NCI-H2081 treated with DMSO at 0.1 percent for 48 hours (cell line): ENCODE measurements around the gene FN3K.

ENCODE experiments used
- DNase-seq: peaks from one replicate; lab custom pipeline; 2025; lab: John Stamatoyannopoulos, UW

Gene FN3K

GRCh38 chr17:82734987-82735866, at the start of gene FN3K:
Gene FN3K (plus strand): TSS chr17:82735615. CDS start chr17:82735637, 22 bp downstream.
- DNase-seq = no peak

DNA sequence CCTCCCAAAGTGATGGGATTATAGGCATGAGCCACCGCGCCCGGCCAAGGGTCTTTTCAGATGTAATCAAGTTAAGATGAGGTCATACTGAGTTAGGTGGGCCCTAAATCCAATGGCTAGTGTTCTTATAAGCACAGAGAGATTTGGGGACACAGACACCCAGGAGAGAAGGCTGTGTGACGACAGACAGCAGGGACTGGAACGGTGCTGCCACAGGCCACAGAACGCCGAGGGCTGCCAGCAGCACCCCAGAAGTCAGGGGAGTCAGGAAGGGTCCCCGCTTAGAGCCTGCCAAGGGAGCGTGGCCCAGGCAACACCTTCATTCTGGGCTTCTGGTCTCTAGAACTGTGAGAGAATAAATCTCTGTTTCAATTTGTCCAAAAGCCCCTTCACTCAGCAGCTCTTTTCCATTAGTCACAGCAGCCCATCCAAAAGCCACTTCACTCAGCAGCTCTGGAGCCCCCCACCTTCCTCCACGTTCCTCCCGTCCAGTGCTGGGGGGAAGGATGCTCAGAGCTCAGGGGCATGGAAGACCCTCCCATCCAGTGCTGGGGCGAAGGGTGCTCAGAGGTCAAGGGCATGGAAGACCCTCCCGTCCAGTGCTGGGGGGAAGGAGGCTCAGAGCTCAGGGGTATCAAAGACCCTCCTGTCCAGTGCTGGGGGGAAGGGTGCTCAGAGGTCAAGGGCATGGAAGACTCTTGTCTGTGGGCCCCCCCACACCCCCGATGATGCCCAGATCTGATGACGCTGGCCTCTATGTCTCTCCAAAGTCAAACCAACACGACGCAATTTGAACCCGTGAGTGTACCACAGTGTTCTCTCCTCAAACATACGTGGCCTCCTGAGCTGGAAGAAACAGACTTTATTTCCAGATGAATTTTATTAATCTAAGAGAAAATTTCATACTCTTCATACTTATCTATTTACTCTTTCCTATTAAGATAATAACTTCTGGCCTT, 48.8 kb upstream of the FN3K start:
- DNase-seq = no peak

- no peak for DNase-seq
Measured at GRCh38 chr17:82687375-82687861, 48.0 kb upstream of the FN3K start.

DNA sequence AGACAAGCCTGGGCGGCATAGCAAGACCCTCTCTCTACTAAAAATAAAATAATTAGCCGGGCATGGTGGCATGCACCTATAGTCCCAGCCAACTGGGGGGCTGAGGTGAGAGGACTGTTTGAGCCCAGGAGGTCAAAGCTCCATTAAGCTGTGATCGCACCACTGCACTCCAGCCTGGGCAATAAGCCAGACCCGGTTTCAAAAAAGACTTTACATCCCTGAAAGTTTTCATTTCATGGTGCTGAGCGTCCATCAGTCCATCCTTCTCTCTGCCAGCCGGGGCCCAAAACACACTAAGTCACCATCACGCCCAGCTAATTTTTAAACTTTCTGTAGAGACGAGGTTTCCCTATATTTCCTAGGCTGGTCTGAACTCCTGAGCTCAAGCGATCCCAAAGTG, 47.5 kb upstream of the FN3K start:
- no peak for DNase-seq

- DNase-seq = no peak
Measured at GRCh38 chr17:82689077-82689476, 46.3 kb upstream of the FN3K start.

DNA sequence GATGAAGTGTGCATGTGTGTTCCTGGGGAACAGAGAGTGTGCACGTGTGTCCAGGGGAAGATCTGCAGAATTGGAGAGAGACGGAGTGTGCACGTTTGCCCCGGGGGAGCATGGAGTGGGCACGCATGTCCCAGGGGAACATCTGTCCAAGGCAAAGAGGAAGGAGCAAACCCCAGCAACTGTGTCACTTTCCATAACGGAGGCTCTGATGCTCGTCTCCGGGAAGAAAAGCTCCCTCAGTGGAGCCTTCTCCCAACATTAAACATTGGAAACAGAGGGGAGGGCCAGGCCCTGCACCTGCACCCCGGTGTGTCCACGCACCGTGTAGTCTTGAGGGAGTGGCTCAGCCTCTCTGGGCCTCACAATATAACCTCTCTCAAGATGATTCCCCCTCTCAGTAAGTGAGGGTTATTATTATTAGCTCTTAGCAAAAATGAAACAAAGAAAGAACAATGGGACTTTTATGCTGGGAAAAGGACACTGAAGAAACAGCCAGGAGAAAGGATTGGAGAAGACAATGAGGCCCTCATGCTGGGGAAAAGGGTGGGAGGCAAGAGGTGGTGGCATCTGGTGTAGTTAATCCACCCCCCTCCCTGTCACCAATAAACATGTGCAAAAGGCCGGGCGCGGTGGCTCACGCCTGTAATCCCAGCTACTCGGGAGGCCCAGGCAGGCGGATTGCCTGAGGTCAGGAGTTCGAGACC, 44.5 kb upstream of the FN3K start:
- DNase-seq = no peak

DNA sequence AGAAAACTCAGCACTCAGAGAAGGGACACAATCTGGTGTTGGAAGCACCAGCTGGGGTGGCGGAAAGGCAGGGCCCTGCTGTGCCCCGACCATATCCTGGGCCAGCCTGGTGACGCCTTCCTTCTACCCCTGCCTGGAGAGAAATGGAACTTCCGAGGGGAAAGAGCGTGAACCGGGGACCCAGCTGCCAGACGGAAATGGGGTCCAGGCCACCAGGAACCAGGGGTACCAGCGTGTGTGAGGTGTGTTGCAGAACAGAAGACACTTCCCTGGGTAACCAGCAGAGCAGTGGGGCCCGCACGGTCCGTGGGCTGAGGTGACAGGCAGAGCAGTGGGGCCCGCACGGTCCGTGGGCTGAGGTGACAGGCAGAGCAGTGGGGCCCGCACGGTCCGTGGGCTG, 43.7 kb upstream of the FN3K start:
- no peak for DNase-seq

- DNase-seq = no peak
Measured at GRCh38 chr17:82692268-82692667, 43.1 kb upstream of the FN3K start.

- DNase-seq = no peak
Measured at GRCh38 chr17:82693168-82693867, 42.1 kb upstream of the FN3K start.

DNA sequence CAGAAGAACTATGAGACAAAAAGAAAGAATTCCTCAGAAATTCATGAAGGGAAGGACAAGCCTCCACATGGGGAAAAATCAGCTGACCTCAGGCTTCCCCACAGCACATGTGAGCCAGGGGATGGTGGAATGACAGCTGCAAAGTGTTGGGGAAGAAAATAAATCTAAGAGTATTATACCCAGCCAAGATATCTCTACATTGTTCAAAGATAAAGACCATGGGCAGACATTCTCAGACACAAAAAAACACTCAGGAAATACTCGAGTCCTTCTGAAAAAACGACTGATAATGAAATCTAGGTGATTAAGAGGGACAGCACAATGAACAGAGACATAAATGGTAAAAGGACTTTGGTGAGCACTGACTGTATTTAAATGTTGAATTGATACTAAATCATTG, 40.8 kb upstream of the FN3K start:
- no peak for DNase-seq

GRCh38 chr17:82696259-82696658, 39.2 kb upstream of the FN3K start:
- DNase-seq = no peak

GRCh38 chr17:82696916-82697807, 38.3 kb upstream of the FN3K start:
- no peak for DNase-seq

DNA sequence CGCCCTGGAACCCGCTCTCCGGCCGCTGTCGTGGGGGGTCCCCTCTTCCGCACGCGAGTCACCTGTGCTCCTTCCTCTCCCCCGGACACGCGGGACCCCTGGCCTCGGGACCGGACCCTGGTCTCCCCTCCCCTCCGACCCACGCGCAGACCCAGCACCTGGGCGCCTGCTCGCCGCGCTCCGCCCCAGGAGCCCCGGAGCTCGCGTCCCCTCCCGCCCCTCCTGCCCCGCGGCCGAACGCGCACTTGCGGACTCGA, 37.7 kb upstream of the FN3K start:
- DNase-seq = no peak

GRCh38 chr17:82698065-82698973, 37.1 kb upstream of the FN3K start, which contains the start of gene RAB40B:
Gene RAB40B (minus strand): TSS chr17:82698698. CDS start chr17:82698596, 102 bp downstream.
- peak; percentile 93 for DNase-seq

DNA sequence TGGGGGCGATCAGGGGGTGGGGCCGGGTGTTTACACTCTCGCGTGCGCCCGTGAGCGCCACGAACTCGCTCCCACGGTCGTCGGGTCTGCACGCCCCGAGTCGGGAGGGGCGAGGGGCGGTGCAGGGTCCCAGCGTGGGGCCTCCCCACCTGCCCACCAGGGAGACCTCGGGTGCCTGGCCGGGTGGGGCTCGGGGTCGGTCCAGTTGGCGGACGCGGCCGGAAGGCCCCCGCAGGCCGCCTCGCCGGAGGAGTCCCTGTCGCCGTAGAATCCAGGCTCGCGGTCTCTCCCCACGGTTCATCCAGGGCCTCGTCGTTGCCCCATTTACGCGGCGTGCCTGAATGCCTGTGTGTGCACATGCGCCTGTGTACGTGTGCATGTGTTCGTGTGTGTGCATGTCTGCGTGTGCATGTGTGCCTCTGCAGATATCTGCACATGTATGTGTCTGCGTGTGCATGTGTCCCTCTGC, 36.4 kb upstream of the FN3K start:
- no peak for DNase-seq

GRCh38 chr17:82699551-82699950, 35.9 kb upstream of the FN3K start:
- DNase-seq = no peak

DNA sequence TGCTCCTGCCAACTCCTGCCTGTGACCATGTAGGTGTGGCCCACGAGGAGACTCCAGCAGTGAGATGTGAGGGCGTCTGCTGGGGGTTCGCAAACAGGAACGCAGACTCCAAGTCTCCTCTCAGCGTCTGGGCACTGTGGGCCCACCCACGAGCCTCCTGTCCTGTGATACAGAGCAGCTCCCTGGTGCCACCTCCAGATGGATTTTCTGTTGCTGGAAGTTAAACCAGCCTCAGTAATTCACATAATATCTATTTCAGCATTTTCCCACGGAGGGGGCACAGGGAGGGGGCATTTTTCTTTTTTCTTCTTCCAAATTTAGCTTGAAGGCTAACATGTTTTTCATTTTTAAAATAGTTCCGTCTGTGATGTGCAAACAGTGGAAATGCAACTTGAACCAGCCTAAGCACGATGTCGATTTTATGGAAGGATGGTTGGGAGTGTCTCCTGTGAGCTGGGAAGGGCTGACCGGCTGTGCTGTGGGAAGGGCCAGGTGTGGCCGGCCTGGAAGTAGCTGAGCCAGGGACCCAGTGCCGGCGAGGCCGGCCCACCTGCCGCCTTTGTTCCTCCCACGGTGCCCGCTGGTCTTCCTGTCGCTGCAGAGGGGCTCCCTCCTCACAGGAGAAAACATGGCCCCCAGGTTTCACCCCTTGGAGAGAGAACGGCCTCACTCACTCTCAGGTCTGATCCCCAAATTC, 33.0 kb upstream of the FN3K start:
- DNase-seq = no peak

- no peak for DNase-seq
Measured at GRCh38 chr17:82703036-82703745, 32.2 kb upstream of the FN3K start.
